HG02763 (cell line): ENCODE results near the gene PCYT1A.
"Not testable (repeated sequence)": the region's sequence is repeated elsewhere in the genome, so short reads cannot be mapped to it uniquely, and the experiment has no call there.

Experiments
- ATAC-seq: cut with Tn5 transposase; IDR thresholded peaks from one replicate; pipeline ENCODE4 v1.9.1; 2021; ENCODE audit warnings: mild to moderate bottlenecking, moderate library complexity; ENCODE audit not compliant: unreplicated experiment

The PCYT1A gene

DNA sequence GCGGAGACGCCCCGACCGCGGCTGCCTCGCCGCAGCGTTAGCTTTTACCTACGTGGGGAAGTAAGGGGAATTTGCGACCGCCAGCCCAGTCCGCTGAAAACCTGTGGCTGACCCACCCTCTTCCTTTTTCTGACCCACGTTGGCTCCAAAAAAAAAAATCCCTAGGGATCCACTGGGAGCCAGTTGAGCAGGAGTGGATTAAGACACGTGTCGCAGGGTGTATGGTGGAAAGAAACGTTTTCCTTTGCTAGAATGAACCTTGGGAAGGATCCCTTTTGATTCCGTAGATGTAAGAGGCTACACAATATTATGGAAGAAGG is 575 bp upstream of the PCYT1A start:
- peak; percentile 20 for ATAC-seq

GRCh38 chr3:196287090-196287439 is 461 bp downstream of the PCYT1A start:
- peak; percentile 3 for ATAC-seq

DNA sequence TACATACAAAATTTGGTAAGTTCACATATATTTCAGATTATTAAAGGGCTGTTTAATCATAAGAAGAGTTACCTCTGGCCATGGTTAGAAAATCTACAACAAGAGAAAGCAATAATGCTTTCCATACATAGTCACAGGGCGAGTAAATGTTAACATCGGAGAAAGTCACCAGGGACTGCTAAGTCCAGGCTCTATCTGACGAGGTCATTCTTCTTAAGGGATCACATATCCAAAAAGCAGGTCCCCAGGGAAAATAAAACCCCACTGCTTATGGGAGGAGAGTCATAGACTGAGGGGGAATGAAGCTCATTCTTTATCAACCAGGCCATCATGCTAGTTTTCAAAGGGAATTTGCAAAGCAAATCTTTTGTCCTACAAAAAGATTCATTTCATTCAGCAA is 3.1 kb downstream of the PCYT1A start:
- no peak for ATAC-seq

- ATAC-seq: no peak
These were observed 5.6 kb downstream of the PCYT1A start for GRCh38 chr3:196281962-196282361.

GRCh38 chr3:196280689-196281440 is 6.7 kb downstream of the PCYT1A start:
- peak; percentile 54 for ATAC-seq

DNA sequence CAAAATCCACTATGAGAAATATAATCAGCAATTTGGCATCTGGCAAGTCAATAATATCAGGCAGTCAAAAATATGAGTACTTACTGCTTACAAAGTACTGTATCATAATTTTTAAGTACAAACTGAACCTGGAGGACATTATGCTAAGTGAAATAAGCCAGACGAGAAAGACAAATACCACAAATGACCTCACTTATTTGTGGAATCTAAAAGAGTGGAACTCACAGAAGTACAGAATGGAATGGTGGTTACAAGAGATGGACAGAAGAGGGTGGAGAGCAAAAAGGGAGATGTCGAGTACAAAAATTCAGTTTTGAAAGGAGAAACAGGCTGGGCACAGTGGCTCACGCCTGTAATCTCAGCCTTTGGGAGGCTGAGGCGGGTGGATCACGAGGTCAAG is 12.4 kb downstream of the PCYT1A start:
- ATAC-seq: no peak

DNA sequence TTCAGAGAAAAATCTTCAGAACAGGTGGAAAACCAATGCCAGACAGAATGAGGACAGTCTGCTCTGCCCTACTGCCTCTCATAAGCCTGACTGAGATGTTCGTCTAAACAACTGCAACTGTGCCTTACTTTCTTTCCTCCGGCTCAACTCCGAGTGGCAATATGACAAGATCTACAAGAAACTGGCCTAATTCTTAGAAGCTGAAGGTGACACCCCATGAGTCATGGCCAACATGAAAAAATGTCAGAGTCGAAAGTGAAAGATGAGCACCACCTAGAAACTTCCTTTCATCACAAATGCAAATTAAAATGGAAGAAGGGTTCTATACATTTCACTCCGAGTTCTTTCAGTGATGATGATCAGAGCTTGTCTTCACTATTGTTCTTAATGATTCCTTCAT is 12.9 kb downstream of the PCYT1A start:
- ATAC-seq: peak; percentile 80

DNA sequence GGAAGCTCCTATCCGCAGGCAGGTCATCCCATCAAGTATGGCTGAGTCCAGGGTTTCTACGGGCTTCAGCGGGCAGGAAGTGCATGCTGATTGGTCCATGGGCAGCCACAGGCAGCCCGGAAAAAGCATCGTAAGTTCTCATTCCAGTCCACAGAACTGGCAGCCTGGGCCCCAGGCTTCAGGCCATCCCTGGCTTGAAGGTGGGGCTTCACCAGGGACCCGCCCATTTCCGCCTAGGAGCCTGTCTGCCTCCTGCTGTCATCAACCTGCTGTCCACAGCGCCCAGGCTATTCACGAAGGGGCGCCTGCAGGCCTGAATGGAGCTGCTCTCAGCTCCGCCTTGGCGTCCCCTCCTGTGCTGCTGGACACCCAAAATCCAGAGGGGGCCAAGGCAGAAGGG is 13.9 kb downstream of the PCYT1A start:
- ATAC-seq: no peak

DNA sequence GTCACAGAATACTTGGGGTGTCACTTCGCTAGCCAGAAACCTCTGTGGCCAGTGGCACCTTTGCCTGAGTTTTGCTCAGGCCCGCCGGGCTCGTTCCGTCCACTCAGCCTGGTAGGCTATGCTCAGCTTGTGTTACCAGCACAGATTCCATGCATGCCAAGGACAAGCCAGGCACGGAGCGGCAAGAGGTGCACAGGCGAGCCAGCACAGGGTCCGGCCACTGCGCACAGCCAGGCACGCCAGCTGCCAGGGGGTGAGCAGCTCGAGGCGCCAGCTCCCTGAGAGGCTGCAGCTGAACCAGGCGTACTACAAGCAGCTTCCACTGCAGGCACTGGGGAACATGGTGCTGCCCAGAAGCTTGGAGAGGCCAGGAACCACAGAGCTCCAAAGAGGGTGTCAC is 14.7 kb downstream of the PCYT1A start:
- no peak for ATAC-seq

- no peak for ATAC-seq
These were observed 17.0 kb downstream of the PCYT1A start for GRCh38 chr3:196270499-196270898.

DNA sequence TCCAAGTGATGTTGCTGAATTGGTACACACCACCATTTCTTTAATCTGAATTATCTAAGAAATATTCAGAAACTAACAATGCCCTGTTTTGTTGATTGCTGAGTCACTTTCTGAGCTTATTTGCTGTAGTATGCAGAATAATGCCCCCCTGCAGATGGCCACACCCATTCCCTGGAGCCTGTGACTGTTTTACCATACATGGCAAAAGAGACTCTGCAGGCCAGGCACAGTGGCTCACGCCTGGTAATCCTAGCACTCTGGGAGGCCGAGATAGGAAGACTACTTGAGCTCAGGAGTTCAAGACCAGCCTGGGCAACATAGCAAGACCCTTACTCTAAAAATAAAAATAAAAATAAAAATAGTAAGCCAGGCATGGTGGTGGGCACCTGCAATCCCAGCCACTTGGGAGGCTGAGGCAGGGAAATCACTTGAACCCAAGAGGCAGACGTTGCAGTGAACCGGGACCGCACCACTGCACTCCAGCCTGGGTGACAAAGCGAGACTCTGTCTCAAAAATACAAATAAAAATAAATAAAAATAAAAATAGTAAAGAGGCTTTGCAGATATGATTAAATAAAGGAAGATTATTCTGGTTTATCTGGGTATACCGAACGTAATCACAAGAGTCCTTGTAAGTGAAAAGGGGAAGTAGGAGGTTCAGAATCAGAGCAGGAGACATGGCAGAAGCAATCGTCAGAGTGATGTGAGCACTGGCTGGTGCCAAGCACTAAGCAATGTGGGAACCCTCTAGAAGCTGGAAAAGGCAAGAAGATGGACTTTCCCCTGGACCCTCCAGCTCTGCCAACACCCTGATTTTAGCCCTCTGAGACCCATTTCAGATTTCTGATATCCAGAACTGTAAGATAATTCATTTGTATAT is 19.0 kb downstream of the PCYT1A start:
- no peak for ATAC-seq

- ATAC-seq: no peak
These were observed 23.7 kb downstream of the PCYT1A start for GRCh38 chr3:196263819-196264218.

DNA sequence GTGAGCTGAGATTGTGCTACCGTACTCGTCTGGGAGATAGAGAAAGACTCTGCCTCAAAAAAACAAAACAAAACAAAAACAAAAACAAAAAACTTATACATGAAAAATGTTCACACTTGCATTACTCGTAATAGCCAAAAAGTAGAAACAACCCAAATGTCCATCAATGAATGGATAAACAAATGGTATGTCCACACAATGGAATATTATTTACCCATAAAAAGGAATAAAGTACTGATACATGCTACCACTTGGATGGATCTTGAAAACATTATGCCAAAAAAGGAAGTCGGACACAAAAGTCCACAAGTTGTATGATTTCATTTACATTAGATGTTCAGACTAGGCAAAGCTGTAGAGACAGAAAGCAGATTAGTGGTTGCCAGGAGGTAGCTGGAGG is 26.7 kb downstream of the PCYT1A start:
- no peak for ATAC-seq

DNA sequence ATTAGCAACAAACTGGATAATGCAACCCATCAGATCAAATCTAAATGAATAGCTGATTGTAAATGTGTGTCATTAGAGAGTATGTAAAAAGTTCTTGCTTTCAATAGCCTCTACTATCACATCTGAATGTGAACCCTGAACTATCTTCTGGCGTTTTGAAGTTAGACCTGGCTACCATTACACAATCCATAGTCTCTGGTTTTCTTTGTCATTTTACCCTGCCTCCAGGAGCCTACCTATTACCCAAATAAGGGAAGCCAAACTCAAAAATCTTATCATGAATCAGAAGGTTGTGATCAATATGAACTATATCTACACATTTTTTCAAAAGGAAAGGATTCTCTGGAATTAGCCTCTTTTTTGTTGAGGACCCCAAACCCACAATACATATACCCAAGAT is 31.8 kb downstream of the PCYT1A start:
- no peak for ATAC-seq

DNA sequence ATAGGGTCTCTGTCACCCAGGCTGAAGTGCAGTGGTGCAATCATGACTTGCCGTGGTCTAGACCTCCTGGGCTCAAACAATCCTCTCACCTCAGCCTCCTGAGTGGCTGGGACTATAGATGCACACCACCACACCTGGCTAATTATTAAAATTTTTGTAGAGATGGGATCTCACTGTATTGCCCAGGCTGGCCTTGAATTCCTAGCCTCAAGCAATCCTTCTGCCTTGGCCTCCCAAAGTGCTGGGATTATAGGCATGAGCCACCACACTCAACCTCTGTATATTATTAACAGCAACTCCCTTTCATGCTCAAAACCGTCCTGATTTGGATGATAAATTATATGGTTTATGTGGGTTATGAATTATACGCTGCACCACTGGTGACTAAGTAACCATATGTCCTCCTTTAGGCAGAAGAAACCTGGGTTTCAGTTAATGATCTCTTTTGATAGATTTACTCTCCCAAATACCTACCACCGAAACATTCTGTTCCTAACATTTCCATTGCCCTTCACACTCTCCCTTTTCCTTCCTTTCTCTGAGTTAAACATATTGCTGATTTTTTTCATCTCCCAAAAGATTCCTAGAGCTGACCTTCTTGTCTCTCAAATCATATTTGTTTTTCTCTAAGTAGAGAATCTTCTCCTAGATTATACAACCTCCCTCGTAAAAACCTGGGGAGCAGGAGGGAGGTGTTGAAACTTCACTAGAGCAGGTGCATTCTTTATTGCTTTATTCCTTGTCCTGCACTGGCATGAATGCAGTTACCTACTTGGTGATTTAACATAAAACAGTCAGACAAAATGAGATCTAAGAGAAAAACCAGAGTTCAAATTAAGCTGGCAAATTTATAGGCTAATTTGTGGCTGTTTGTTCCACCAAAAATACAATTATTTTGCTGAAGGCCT is 32.9 kb downstream of the PCYT1A start:
- no peak for ATAC-seq

- no peak for ATAC-seq
These were observed 35.6 kb downstream of the PCYT1A start for GRCh38 chr3:196251918-196252317.

GRCh38 chr3:196246612-196247308 is 40.8 kb downstream of the PCYT1A start:
- no peak for ATAC-seq

- not testable (repeated sequence) for ATAC-seq
These were observed 43.4 kb downstream of the PCYT1A start for GRCh38 chr3:196244166-196244565.

DNA sequence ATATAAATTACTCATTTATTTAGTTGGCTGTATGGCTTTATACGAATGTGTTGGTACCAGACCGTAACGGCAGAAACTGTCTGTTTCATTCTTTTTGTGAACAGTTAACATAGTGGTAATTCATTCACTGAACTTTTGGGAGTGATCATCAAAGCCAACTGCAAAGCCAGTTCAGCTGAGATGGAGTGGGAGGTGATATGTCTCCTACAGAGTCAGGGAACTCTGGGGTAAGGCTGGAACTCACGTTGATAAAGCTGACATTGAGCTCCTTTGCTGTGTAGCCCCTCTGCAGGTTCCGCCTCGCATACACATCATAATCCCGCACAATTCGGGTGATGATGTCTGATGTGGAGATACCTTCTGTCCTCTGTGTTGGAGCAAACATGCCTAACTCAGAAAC is 45.8 kb downstream of the PCYT1A start:
- no peak for ATAC-seq

DNA sequence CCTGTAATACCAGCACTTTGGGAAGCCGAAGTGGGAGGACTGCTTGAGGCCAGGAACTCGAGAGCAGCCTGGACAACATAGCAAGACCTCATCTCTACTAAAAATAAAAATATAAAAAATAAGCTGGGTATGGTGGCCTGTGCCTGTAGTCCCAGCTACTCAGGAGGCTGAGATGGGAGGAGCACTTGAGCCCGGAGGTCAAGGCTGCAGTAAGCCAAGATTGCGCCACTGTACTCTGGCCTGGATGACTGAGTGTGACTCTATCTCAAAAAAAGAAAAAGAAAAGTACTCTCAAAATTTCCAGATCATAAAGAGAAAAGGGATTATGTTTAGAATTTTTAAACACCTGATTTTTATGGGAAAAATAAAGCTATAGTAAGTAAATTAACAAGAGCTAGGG is 47.1 kb downstream of the PCYT1A start:
- no peak for ATAC-seq
